ENCODE results near the gene CDK17.
"Not testable (repeated sequence)": the region's sequence is repeated elsewhere in the genome, so short reads cannot be mapped to it uniquely, and the experiment has no call there.

Gene CDK17

GRCh38 chr12:96352161-96352835 lies 47.9 kb downstream of the CDK17 start:
- no peaks in the 10 kb centered on the region for H3K9me3 ChIP-seq (ENCODE audit: insufficient read depth, low read length)
- H3K4me1 ChIP-seq (ENCODE audit: insufficient read depth, insufficient read length), result no peaks in the 10 kb centered on the region
- no peaks in the 10 kb centered on the region for H3K27me3 ChIP-seq (ENCODE audit: insufficient read depth, insufficient read length)
- TF ChIP-seq ZNF274 (IDR thresholded peaks at IDR 0.05; ENCODE audit: low read depth, low read length) (no peak), SUZ12 (IDR thresholded peaks at IDR 0.05; ENCODE audit: extremely low read depth, insufficient read depth, insufficient read length) (no peak), YY1 (IDR thresholded peaks at IDR 0.05; ENCODE audit: insufficient read depth, insufficient read length) (no peak)
- H3K4me3 ChIP-seq (ENCODE audit: insufficient read length, low read depth), result no peak overlapping the region
- no peaks in the 10 kb centered on the region for H3K36me3 ChIP-seq (ENCODE audit: insufficient read depth, insufficient read length, low read length)
- no peak overlapping the region for H3K9ac ChIP-seq (ENCODE audit: insufficient read length, low read depth)
- no peak for DNase-seq (ENCODE audit: low read depth, low spot score)

DNA sequence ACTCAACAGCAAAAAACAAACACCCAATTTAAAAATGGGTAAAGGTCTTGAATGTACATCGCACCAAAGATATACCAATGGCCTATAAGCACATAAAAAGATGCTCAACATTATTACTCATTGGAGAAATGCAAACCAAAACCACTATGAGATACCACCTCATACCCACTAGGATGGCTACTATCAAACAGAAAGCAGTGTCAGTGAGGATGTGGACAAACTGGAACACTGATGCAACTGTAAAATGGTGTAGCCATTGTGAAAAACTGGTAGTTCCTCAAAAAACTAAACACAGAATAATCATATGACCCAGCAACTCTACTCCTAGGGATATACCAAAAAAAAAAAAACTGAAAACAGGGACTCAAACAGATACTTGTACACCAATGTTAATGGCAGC lies 49.3 kb downstream of the CDK17 start:
- no peak for DNase-seq (ENCODE audit: low read depth, low spot score)
- Histone ChIP-seq H3K4me1 (ENCODE audit: insufficient read depth, insufficient read length) (no peaks in the 10 kb centered on the region), H3K36me3 (ENCODE audit: insufficient read depth, insufficient read length, low read length) (no peaks in the 10 kb centered on the region), H3K27me3 (ENCODE audit: insufficient read depth, insufficient read length) (no peaks in the 10 kb centered on the region), H3K4me3 (ENCODE audit: insufficient read length, low read depth) (no peak overlapping the region), H3K9ac (ENCODE audit: insufficient read length, low read depth) (no peak overlapping the region), H3K9me3 (ENCODE audit: insufficient read depth, low read length) (no peaks in the 10 kb centered on the region)
- no peak for TF ChIP-seq ZNF274 (IDR thresholded peaks at IDR 0.05; ENCODE audit: low read depth, low read length)
- no peak for TF ChIP-seq YY1 (IDR thresholded peaks at IDR 0.05; ENCODE audit: insufficient read depth, insufficient read length)
- TF ChIP-seq SUZ12 (IDR thresholded peaks at IDR 0.05; ENCODE audit: extremely low read depth, insufficient read depth, insufficient read length), result no peak

- Histone ChIP-seq H3K36me3 (ENCODE audit: insufficient read depth, insufficient read length, low read length) (peaks cover 3% of the 10 kb centered on the region), H3K9me3 (ENCODE audit: insufficient read depth, low read length) (peaks cover 16% of the 10 kb centered on the region), H3K27me3 (ENCODE audit: insufficient read depth, insufficient read length) (no peaks in the 10 kb centered on the region), H3K4me3 (ENCODE audit: insufficient read length, low read depth) (no peak overlapping the region), H3K9ac (ENCODE audit: insufficient read length, low read depth) (no peak overlapping the region), H3K4me1 (ENCODE audit: insufficient read depth, insufficient read length) (no peaks in the 10 kb centered on the region)
- no peak for DNase-seq (ENCODE audit: low read depth, low spot score)
- no peak for TF ChIP-seq SUZ12 (IDR thresholded peaks at IDR 0.05; ENCODE audit: extremely low read depth, insufficient read depth, insufficient read length)
- no peak for TF ChIP-seq ZNF274 (IDR thresholded peaks at IDR 0.05; ENCODE audit: low read depth, low read length)
- no peak for TF ChIP-seq YY1 (IDR thresholded peaks at IDR 0.05; ENCODE audit: insufficient read depth, insufficient read length)
Measured at GRCh38 chr12:96347130-96347699, 53.0 kb downstream of the CDK17 start.

- not testable (repeated sequence) for H3K4me3 ChIP-seq (ENCODE audit: insufficient read length, low read depth); H3K4me1 ChIP-seq (ENCODE audit: insufficient read depth, insufficient read length); DNase-seq (ENCODE audit: low read depth, low spot score); H3K9ac ChIP-seq (ENCODE audit: insufficient read length, low read depth); H3K27me3 ChIP-seq (ENCODE audit: insufficient read depth, insufficient read length); H3K36me3 ChIP-seq (ENCODE audit: insufficient read depth, insufficient read length, low read length)
- H3K9me3 ChIP-seq (ENCODE audit: insufficient read depth, low read length), result peaks cover 16% of the 10 kb centered on the region
Measured at GRCh38 chr12:96346716-96347115, 53.5 kb downstream of the CDK17 start.

GRCh38 chr12:96344124-96344695 lies 56.0 kb downstream of the CDK17 start:
- Histone ChIP-seq H3K9ac (ENCODE audit: insufficient read length, low read depth) (no peak overlapping the region), H3K4me3 (ENCODE audit: insufficient read length, low read depth) (no peak overlapping the region), H3K36me3 (ENCODE audit: insufficient read depth, insufficient read length, low read length) (peaks cover 3% of the 10 kb centered on the region), H3K9me3 (ENCODE audit: insufficient read depth, low read length) (peaks cover 16% of the 10 kb centered on the region), H3K4me1 (ENCODE audit: insufficient read depth, insufficient read length) (no peaks in the 10 kb centered on the region), H3K27me3 (ENCODE audit: insufficient read depth, insufficient read length) (no peaks in the 10 kb centered on the region)
- no peak for DNase-seq (ENCODE audit: low read depth, low spot score)
- TF ChIP-seq SUZ12 (IDR thresholded peaks at IDR 0.05; ENCODE audit: extremely low read depth, insufficient read depth, insufficient read length), result no peak
- no peak for TF ChIP-seq YY1 (IDR thresholded peaks at IDR 0.05; ENCODE audit: insufficient read depth, insufficient read length)
- TF ChIP-seq ZNF274 (IDR thresholded peaks at IDR 0.05; ENCODE audit: low read depth, low read length), result no peak

GRCh38 chr12:96343347-96343954 lies 56.8 kb downstream of the CDK17 start:
- no peak overlapping the region for H3K9ac ChIP-seq (ENCODE audit: insufficient read length, low read depth)
- H3K27me3 ChIP-seq (ENCODE audit: insufficient read depth, insufficient read length), result no peaks in the 10 kb centered on the region
- DNase-seq (ENCODE audit: low read depth, low spot score), result no peak
- H3K4me1 ChIP-seq (ENCODE audit: insufficient read depth, insufficient read length), result no peaks in the 10 kb centered on the region
- peaks cover 16% of the 10 kb centered on the region for H3K9me3 ChIP-seq (ENCODE audit: insufficient read depth, low read length)
- no peak overlapping the region for H3K4me3 ChIP-seq (ENCODE audit: insufficient read length, low read depth)
- peaks cover 3% of the 10 kb centered on the region for H3K36me3 ChIP-seq (ENCODE audit: insufficient read depth, insufficient read length, low read length)
- TF ChIP-seq SUZ12 (IDR thresholded peaks at IDR 0.05; ENCODE audit: extremely low read depth, insufficient read depth, insufficient read length) (no peak), ZNF274 (IDR thresholded peaks at IDR 0.05; ENCODE audit: low read depth, low read length) (no peak), YY1 (IDR thresholded peaks at IDR 0.05; ENCODE audit: insufficient read depth, insufficient read length) (no peak)

DNA sequence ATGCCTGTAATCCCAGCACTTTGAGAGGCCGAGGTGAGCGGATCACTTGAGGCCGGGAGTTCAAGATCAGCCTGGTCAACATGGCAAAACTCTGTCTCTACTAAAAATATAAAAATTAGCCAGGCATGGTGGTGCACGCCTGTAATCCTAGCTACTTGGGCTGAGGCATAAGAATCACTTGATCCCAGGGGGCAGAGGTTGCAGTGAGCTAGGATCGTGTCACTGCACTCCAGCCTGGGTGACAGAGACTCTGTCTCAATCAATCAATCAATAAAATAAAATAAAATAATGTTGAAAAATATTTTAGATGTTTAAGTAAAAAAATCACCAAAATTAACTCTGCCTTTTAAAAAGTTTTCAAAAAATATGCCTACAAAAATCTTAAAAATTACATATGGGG lies 60.6 kb downstream of the CDK17 start:
- peaks cover 30% of the 10 kb centered on the region for H3K9me3 ChIP-seq (ENCODE audit: insufficient read depth, low read length)
- H3K4me1 ChIP-seq (ENCODE audit: insufficient read depth, insufficient read length); H3K36me3 ChIP-seq (ENCODE audit: insufficient read depth, insufficient read length, low read length); H3K27me3 ChIP-seq (ENCODE audit: insufficient read depth, insufficient read length); H3K4me3 ChIP-seq (ENCODE audit: insufficient read length, low read depth); DNase-seq (ENCODE audit: low read depth, low spot score); H3K9ac ChIP-seq (ENCODE audit: insufficient read length, low read depth): not testable (repeated sequence)

All from NT2/D1 (cell line).